Measurements from ENCODE around the gene NR3C1.

DNA sequence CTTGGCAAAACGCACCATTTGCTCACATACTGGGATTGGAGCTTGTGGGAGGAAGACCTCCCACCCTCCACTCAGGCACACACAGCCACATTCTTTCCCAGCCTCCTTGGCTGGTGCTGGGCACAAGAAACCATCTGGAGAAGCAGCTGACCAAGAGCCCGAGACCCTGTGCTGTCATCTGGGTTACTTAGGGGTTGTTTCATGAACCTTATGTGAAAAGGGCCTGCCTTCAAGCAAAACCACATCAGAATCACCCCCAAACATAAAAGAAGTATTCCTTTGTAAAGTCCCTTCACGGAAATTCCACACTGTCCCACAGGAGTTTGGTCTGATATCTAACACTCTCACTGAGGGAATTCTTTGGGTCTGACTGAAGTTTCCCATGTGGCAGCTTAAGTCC is 172.1 kb downstream of the NR3C1 start:
- TF ChIP-seq CTCF (conservative IDR thresholded peaks at IDR 0.05 in 1 of 2, IDR thresholded peaks at IDR 0.05 in 1 of 2; ENCODE audit: extremely low read depth in 1 of 2, insufficient read depth in 1 of 2, low read depth in 1 of 2, low read length in 2 of 2) (no peak), EZH2 (IDR thresholded peaks at IDR 0.05; ENCODE audit: borderline replicate concordance, low read length) (no peak)
